Lower lobe of right lung (tissue), 2 donors: Measurements from ENCODE around the gene DNAAF9. TPM values are rescaled to one million over a fixed set of nuclear protein-coding genes. Genes with fewer than 3 reads are reported as not detected.

Experiments
- ATAC-seq, 2 donors: fragments of 200-7000 bp; cut with Tn5 transposase; one replicate each; pipeline ENCODE4 v1.9.1; 2020 to 2022; ENCODE audit warnings: mild to moderate bottlenecking in 2 of 2, moderate library complexity in 2 of 2
- DNase-seq: peaks from one replicate; pipeline ENCODE4 v3.0.0-alpha.2; 2020
- H3K27ac ChIP-seq: fragments of 200-600 bp; one replicate; pipeline ENCODE4 v1.8.0; 2022
- H3K27me3 ChIP-seq: fragments of 200-600 bp; one replicate; pipeline ENCODE4 v1.8.0; 2022; ENCODE audit warnings: low read depth
- H3K36me3 ChIP-seq: fragments of 200-600 bp; one replicate; pipeline ENCODE4 v1.8.0; 2022; ENCODE audit warnings: mild to moderate bottlenecking
- H3K4me1 ChIP-seq: fragments of 200-600 bp; one replicate; pipeline ENCODE4 v1.8.0; 2022
- H3K4me3 ChIP-seq: fragments of 200-600 bp; one replicate; pipeline ENCODE4 v1.8.0; 2022; ENCODE audit warnings: mild to moderate bottlenecking
- H3K9me3 ChIP-seq: fragments of 200-600 bp; one replicate; pipeline ENCODE4 v1.8.0; 2022
- CTCF ChIP-seq: fragments of 200-600 bp; IDR thresholded peaks from one replicate; pipeline ENCODE4 v1.8.0; 2022; ENCODE audit warnings: antibody characterized with exemption, mild to moderate bottlenecking
- intact Hi-C: fragments of 100-400 bp; cut with DNase I; formaldehyde crosslinking; loops from one replicate; pipeline ENCODE4 v1.11.0; 2022
- total RNA-seq: library from RNA; stranded (reverse); fragmentation: NEBNext Ultra II Directional; extraction: Animal tissue kit (Norgen Biotek cat#: 25700); gene quantifications from one replicate; pipeline ENCODE4 v1.2.1, GENCODE V29; 2021
- donor health status: DM: no; HTN: yes; CAD: no; lungs with severe emphysema.

Gene DNAAF9
- total RNA-seq, 1 donor from 2014 or later = 24.0 TPM

GRCh38 chr20:3398681-3399252 lies 8.7 kb downstream of the DNAAF9 start:
- peaks cover 5% of the 10 kb centered on the region for H3K4me1 ChIP-seq
- intact Hi-C loops = no loop called here
- H3K4me3 ChIP-seq = no peak overlapping the region

DNA sequence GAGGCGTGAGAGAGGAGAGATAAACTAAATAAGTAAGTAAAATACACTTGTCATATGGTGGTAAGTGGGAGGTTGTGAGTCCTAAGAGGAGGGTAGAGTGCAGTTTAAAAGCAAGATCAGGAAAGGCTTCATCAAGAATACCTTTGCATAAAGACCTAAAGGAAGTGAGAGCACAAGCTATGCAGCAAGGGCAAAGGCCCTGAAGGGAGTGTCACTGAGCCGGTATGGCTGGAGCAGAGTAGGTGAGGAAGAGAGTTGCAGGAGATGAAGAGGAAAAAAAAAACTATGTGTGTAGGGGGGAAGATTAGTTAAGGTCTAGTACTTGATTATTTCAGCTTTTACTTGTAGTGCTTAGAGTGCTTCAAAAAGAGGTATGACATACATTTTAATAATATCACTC lies 11.0 kb downstream of the DNAAF9 start:
- H3K9me3 ChIP-seq = peaks cover 4% of the 10 kb centered on the region
- no peaks in the 10 kb centered on the region for H3K4me1 ChIP-seq
- intact Hi-C loops = no loop called here
- no peak overlapping the region for H3K27ac ChIP-seq
- TF ChIP-seq CTCF = no peak
- no peak overlapping the region for H3K4me3 ChIP-seq
- DNase-seq (no peak), ATAC-seq (no peak)
- H3K36me3 ChIP-seq = no peaks in the 10 kb centered on the region
- H3K27me3 ChIP-seq = no peaks in the 10 kb centered on the region

More at GRCh38 chr20:3398681-3399252, 8.7 kb downstream of the DNAAF9 start:
- ATAC-seq (no peak), DNase-seq (no peak)
- Histone ChIP-seq H3K27me3 (no peaks in the 10 kb centered on the region), H3K27ac (no peak overlapping the region), H3K9me3 (peaks cover 4% of the 10 kb centered on the region), H3K36me3 (no peaks in the 10 kb centered on the region)
- TF ChIP-seq CTCF = no peak

GRCh38 chr20:3392756-3393155 lies 14.7 kb downstream of the DNAAF9 start:
- peaks cover 4% of the 10 kb centered on the region for H3K9me3 ChIP-seq
- no peaks in the 10 kb centered on the region for H3K36me3 ChIP-seq
- intact Hi-C loops = no loop called here
- no peak overlapping the region for H3K27ac ChIP-seq
- ATAC-seq (no peak), DNase-seq (no peak)
- no peaks in the 10 kb centered on the region for H3K27me3 ChIP-seq
- H3K4me1 ChIP-seq = no peaks in the 10 kb centered on the region
- no peak overlapping the region for H3K4me3 ChIP-seq
- TF ChIP-seq CTCF = no peak

DNA sequence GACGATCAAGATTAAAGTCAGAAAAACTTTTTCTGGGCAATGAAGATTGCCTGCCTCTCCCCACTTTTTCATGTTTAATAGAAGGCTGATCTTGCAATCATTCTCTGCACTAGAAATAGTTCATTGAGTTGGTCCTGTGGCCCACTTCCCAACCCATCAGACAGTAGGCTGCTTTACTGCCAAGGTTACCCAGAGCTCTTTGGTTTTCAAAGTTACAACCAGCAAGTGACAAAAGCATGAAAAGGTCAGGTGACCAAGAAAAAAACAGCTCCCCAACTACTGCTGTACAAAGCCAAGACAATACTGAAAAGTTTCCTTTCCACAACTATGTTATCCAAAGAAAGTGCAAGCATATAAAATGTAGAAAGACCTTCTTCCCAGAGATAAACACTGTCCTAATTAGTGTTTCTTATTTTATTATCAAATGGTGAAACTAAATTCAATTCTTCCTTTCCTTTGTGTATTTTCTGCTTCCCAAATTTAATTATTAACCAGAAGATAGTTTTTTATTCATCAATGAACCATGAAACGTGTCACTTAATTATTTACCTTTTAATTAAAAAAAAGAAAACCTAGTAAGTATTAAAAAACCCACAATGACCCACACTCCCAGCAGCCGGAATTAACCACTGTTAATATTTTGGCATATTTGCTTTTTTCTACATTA lies 16.6 kb downstream of the DNAAF9 start:
- no peak for TF ChIP-seq CTCF
- intact Hi-C loops = no loop called here
- ATAC-seq (no peak), DNase-seq (no peak)
- H3K36me3 ChIP-seq = no peaks in the 10 kb centered on the region
- no peaks in the 10 kb centered on the region for H3K27me3 ChIP-seq
- H3K4me1 ChIP-seq = no peaks in the 10 kb centered on the region
- peaks cover 5% of the 10 kb centered on the region for H3K9me3 ChIP-seq
- H3K27ac ChIP-seq = no peak overlapping the region
- no peak overlapping the region for H3K4me3 ChIP-seq

GRCh38 chr20:3383878-3384495 lies 23.5 kb downstream of the DNAAF9 start:
- Histone ChIP-seq H3K36me3 (peaks cover 14% of the 10 kb centered on the region), H3K4me1 (peaks cover 1% of the 10 kb centered on the region), H3K27me3 (no peaks in the 10 kb centered on the region), H3K9me3 (peaks cover 5% of the 10 kb centered on the region), H3K27ac (no peak overlapping the region), H3K4me3 (no peak overlapping the region)
- no peak for TF ChIP-seq CTCF
- DNase-seq (no peak), ATAC-seq (no peak)
- intact Hi-C loops = no loop called here
